HepG2 (cell line): Measurements from ENCODE around the gene TBKBP1. TPM values are rescaled to one million over a fixed set of nuclear protein-coding genes. Genes with fewer than 3 reads are reported as not detected.
A peak's percentile ranks its signal among the peaks of the same experiment; 100 is the strongest.

Source experiments
- FOXK1 ChIP-seq: sonication (generic); formaldehyde crosslinking; IDR thresholded peaks from 2 replicates; pipeline ENCODE4 v1.4.0; 2020; ENCODE audit warnings: low read depth, missing genetic modification reagents, borderline replicate concordance
- ONECUT2 ChIP-seq: sonication (generic); formaldehyde crosslinking; IDR thresholded peaks from 2 replicates; pipeline ENCODE4 v1.4.0; 2020; ENCODE audit warnings: missing genetic modification reagents
- ZNF232 ChIP-seq: sonication (generic); formaldehyde crosslinking; IDR thresholded peaks from 2 replicates; pipeline ENCODE4 v1.4.0; 2020; ENCODE audit warnings: missing genetic modification reagents, borderline replicate concordance
- polyA plus RNA-seq, 8 experiments: library from polyadenylated mRNA; depleted of rRNA in 3 of 8; stranded (reverse) in 7 of 8; unstranded in 1 of 8; fragments of >200 nt; fragmentation: Illumina TruSeq in 4 of 8; extraction: Trizol in 4 of 8; gene quantifications; 2 replicates each; pipeline versions ENCODE4 v1.2.1 to v1.2.3, GENCODE V29; 2011 to 2016; ENCODE audit warnings: low read depth in 4 of 8, missing spikeins in 1 of 8, mixed read lengths in 1 of 8; ENCODE audit not compliant: insufficient read depth in 1 of 8
- total RNA-seq, 5 experiments: library from RNA; depleted of rRNA; stranded (reverse); fragments of >200 nt; fragmentation: Illumina TruSeq; extraction: Trizol; gene quantifications; 2 replicates each; pipeline ENCODE4 v1.2.3, GENCODE V29; 2016; ENCODE audit warnings: low read depth in 1 of 5
- TF ChIP-seq, protein P1 (sequence below), 2 experiments: fragments of 450-650 bp in 1 of 2; sonication (generic) in 1 of 2; formaldehyde crosslinking; IDR thresholded peaks; 2 replicates each; pipeline versions ENCODE4 v1.5.0 to v1.8.0; 2020 to 2022; ENCODE audit warnings: mild to moderate bottlenecking in 1 of 2, missing genetic modification reagents in 1 of 2
- TF ChIP-seq, protein P2 (sequence below): sonication (generic); formaldehyde crosslinking; IDR thresholded peaks from 2 replicates; pipeline ENCODE4 v1.4.0; 2020; ENCODE audit warnings: missing genetic modification reagents, borderline replicate concordance
- TF ChIP-seq, protein P3 (sequence below): sonication (generic); formaldehyde crosslinking; IDR thresholded peaks from 2 replicates; pipeline ENCODE4 v1.4.0; 2020; ENCODE audit warnings: missing genetic modification reagents

Gene TBKBP1
- total and polyA plus RNA-seq, 2 of the 13 experiments (the other 11 are each of a cell fraction or from before 2014, with no cell fraction given), result 2.6 to 7.0 TPM

DNA sequence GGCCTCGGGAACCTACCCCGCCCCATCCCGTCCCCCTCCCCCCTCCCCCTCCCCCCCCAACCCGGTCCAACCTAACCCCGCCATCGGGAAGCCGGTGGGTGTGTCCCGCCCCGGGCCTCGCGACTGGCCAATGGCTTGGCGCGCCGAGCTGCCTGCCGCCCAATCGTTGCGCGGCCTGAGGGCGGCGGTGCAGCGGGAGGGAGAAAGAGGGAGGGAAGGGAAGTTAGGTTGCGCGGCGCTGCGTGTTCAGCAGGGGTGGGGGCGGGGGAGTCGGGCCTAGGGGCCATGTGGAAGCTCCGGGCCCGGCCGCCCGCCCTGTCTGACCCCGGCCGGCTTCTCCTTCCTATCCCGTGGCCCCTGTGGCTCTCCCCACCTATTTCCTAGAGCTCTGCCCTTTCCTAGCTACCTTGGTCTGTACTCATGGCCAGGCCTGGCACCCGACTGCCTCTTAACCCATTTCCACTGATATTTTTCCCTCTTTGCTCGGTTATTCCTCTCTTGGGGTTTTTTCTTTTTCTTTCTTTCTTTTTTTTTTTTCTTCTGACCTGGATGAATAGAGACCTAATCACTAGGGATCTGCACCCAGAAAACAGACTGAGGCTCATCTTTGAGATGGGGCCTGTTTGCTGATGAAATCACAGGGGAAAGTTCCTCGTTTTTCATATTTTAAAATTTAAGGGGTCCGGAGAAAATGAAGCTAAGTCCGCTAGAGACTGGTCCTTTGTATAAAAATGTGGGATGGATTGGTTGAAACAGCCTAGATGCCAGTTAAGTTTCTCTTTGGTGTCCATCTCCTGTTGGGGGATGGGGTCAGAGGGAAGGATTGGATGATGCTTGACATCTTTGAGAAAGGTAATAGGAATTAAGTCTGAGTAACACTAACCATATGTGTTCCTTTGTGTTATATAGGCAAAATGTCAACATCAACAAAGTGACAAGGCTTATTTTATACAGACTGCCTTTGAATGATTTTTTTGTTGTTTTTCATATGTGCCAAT is 43.1 kb upstream of the TBKBP1 start (continued):
- TF ChIP-seq, protein P1, sequence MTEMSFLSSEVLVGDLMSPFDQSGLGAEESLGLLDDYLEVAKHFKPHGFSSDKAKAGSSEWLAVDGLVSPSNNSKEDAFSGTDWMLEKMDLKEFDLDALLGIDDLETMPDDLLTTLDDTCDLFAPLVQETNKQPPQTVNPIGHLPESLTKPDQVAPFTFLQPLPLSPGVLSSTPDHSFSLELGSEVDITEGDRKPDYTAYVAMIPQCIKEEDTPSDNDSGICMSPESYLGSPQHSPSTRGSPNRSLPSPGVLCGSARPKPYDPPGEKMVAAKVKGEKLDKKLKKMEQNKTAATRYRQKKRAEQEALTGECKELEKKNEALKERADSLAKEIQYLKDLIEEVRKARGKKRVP (CRISPR knock-in tag; IDR thresholded peaks at IDR 0.05), result 0 out of 4 replicates have a peak, but pooled peaks of 1 of the 2 experiments have one; percentile 28
- TF ChIP-seq ZNF232 (no peak), FOXK1 (peak; percentile 75), ONECUT2 (0 out of 2 replicates have a peak, but pooled peaks have one; percentile 7)
- TF ChIP-seq, protein P2, sequence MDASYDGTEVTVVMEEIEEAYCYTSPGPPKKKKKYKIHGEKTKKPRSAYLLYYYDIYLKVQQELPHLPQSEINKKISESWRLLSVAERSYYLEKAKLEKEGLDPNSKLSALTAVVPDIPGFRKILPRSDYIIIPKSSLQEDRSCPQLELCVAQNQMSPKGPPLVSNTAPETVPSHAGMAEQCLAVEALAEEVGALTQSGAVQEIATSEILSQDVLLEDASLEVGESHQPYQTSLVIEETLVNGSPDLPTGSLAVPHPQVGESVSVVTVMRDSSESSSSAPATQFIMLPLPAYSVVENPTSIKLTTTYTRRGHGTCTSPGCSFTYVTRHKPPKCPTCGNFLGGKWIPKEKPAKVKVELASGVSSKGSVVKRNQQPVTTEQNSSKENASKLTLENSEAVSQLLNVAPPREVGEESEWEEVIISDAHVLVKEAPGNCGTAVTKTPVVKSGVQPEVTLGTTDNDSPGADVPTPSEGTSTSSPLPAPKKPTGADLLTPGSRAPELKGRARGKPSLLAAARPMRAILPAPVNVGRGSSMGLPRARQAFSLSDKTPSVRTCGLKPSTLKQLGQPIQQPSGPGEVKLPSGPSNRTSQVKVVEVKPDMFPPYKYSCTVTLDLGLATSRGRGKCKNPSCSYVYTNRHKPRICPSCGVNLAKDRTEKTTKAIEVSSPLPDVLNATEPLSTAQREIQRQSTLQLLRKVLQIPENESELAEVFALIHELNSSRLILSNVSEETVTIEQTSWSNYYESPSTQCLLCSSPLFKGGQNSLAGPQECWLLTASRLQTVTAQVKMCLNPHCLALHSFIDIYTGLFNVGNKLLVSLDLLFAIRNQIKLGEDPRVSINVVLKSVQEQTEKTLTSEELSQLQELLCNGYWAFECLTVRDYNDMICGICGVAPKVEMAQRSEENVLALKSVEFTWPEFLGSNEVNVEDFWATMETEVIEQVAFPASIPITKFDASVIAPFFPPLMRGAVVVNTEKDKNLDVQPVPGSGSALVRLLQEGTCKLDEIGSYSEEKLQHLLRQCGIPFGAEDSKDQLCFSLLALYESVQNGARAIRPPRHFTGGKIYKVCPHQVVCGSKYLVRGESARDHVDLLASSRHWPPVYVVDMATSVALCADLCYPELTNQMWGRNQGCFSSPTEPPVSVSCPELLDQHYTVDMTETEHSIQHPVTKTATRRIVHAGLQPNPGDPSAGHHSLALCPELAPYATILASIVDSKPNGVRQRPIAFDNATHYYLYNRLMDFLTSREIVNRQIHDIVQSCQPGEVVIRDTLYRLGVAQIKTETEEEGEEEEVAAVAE (CRISPR knock-in tag), result peak; percentile 87
- TF ChIP-seq, protein P3, sequence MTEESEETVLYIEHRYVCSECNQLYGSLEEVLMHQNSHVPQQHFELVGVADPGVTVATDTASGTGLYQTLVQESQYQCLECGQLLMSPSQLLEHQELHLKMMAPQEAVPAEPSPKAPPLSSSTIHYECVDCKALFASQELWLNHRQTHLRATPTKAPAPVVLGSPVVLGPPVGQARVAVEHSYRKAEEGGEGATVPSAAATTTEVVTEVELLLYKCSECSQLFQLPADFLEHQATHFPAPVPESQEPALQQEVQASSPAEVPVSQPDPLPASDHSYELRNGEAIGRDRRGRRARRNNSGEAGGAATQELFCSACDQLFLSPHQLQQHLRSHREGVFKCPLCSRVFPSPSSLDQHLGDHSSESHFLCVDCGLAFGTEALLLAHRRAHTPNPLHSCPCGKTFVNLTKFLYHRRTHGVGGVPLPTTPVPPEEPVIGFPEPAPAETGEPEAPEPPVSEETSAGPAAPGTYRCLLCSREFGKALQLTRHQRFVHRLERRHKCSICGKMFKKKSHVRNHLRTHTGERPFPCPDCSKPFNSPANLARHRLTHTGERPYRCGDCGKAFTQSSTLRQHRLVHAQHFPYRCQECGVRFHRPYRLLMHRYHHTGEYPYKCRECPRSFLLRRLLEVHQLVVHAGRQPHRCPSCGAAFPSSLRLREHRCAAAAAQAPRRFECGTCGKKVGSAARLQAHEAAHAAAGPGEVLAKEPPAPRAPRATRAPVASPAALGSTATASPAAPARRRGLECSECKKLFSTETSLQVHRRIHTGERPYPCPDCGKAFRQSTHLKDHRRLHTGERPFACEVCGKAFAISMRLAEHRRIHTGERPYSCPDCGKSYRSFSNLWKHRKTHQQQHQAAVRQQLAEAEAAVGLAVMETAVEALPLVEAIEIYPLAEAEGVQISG (CRISPR knock-in tag), result peak; percentile 71
